HTR-8/SVneo (cell line): Measurements from ENCODE around the gene ACVR1C.
"Not testable (repeated sequence)": the region's sequence is repeated elsewhere in the genome, so short reads cannot be mapped to it uniquely, and the experiment has no call there.

ENCODE experiments used
- DNase-seq: peaks from one replicate; pipeline ENCODE4 v3.0.0; 2011; ENCODE audit warnings: low spot score, mixed read lengths; ENCODE audit not compliant: insufficient read length
- FAIRE-seq: peaks from 2 replicates; lab custom pipeline; 2011; peaks lifted over from hg19 to GRCh38; lab: Jason Lieb, UNC

Gene ACVR1C

DNA sequence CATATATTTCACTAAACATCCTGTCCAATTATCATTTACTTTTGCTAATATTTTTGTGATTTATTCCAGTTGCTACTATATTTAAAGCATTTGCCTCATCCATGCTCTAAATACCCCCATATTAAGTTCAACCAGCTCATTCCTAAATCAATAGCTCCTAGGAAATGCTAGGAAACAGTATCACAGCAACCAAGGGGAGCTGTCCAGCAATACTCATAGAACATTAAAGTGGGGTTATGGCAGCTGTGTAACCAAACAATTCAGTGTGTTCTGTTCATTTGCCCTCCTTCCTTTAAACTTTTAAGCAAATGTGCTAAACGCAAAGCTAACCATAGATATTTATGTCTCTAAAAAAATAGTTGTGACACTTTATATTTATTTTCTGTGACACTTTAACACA, 41.1 kb downstream of the ACVR1C start:
- no peak for DNase-seq
- no peak for FAIRE-seq

DNA sequence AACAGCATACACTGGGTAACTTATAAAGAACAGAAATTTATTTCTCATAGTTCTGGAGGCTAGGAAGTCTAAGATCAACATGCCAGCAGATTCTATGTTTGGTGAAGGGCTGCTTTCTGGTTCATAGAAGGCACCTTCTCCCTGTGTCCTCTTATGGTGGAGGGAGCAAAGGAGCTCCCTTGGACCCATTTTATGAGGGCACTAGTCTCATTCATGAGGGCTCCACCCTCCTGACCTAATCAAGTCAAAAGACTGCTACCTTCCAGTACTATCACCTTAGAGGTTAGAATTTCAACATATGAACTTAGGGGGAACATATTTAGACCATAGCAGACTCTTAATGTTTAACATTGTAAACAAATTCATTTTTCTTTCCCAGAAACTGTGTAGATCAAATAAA, 54.5 kb downstream of the ACVR1C start:
- FAIRE-seq, result no peak

GRCh38 chr2:157572725-157573124, 55.9 kb downstream of the ACVR1C start:
- FAIRE-seq (no peak), DNase-seq (peak; percentile 6)

More for the DNA sequence above, 54.5 kb downstream of the ACVR1C start:
- DNase-seq, result no peak

DNA sequence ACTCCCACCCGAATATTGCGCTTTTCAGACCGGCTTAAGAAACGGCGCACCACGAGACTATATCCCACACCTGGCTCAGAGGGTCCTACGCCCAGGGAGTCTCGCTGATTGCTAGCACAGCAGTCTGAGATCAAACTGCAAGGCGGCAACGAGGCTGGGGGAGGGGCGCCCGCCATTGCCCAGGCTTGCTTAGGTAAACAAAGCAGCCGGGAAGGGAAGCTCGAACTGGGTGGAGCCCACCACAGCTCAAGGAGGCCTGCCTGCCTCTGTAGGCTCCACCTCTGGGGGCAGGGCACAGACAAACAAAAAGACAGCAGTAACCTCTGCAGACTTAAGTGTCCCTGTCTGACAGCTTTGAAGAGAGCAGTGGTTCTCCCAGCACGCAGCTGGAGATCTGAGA, 62.0 kb downstream of the ACVR1C start:
- DNase-seq, FAIRE-seq: not testable (repeated sequence)

- FAIRE-seq, DNase-seq: not testable (repeated sequence)
Measured at GRCh38 chr2:157566113-157566512, 62.6 kb downstream of the ACVR1C start.

GRCh38 chr2:157565550-157565949, 63.1 kb downstream of the ACVR1C start:
- no peak for FAIRE-seq
- DNase-seq, result no peak

DNA sequence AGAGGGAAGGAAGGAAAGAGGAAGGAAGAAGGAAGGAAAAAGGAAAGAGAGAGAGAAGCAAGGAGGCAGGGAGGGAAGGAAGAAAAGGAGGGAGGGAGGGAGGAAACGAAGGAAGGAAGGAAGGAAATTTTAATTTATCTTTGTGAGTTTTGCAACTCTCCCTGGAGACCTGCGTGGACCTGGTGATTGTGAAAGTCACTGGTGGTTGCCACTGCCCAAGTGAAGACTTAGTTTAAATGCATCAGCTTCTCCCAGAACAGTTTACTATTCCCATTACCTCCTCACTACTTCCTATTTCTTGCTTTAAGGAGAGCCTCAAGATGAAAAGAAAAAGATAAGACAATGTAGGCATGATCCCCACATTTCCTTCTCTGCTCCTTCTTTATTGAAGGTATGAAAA, 68.8 kb downstream of the ACVR1C start:
- no peak for FAIRE-seq
- DNase-seq, result no peak

DNA sequence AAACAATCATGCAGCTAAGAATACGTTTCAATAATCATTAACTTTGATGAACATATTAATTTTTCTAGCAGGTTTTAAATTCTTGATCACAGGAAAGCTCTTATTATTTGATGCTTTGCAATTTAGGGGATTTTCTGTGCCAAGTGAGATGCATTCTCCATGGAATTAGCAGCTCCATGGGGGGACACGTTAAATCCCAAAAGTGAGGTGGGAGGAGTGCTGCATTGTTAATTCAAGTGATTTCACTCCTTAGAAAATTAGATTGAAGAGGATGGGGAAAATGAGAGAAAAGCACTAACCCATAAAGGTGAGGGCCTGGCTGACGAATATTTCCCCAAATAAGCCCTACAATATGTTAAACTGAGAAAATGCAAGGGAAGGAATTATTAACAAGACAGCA, 69.2 kb downstream of the ACVR1C start:
- FAIRE-seq (no peak), DNase-seq (no peak)

DNA sequence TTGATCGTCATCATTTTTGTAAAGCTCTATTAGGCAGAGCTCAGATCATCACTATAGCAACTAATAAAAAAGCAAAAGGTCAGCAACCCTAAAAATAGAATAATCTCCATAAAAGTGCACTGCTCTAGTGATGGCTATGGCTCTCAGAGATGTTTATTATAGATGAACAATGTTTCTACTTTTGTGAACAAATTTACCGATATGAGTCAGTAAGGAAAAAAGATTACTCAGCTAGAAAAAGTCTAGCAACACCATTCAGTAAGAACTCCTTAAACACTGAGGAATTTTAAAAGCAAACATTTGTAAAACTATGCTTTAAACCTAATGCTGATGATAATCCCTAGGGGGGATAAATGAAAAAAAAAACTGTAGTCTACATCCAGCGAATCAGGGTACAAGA, 69.6 kb downstream of the ACVR1C start:
- DNase-seq (no peak), FAIRE-seq (no peak)

DNA sequence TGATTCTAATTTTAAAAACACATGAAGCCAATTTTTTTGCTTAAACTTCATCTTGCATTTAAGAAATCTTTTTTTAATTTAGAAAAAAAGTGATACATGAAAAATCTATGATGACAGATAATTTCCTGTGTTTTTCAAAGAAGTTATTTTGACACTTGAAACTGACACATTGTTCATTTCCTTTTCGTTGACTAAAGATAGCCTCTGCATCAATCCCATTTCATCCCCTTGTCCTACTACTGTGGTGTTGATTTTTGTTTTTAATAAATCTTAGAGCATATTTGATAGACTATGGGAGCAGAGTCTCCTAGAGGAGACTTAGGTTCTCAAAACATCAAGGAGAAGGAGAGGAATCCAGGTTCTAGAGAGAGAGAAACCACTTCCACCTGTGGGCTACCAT, 70.9 kb downstream of the ACVR1C start:
- DNase-seq (no peak), FAIRE-seq (no peak)

GRCh38 chr2:157540102-157540501, 88.6 kb downstream of the ACVR1C start:
- FAIRE-seq (no peak), DNase-seq (no peak)

GRCh38 chr2:157538064-157538463, 90.6 kb downstream of the ACVR1C start:
- DNase-seq (no peak), FAIRE-seq (no peak)

- DNase-seq (no peak), FAIRE-seq (no peak)
Measured at GRCh38 chr2:157536815-157537214, 91.8 kb downstream of the ACVR1C start.

DNA sequence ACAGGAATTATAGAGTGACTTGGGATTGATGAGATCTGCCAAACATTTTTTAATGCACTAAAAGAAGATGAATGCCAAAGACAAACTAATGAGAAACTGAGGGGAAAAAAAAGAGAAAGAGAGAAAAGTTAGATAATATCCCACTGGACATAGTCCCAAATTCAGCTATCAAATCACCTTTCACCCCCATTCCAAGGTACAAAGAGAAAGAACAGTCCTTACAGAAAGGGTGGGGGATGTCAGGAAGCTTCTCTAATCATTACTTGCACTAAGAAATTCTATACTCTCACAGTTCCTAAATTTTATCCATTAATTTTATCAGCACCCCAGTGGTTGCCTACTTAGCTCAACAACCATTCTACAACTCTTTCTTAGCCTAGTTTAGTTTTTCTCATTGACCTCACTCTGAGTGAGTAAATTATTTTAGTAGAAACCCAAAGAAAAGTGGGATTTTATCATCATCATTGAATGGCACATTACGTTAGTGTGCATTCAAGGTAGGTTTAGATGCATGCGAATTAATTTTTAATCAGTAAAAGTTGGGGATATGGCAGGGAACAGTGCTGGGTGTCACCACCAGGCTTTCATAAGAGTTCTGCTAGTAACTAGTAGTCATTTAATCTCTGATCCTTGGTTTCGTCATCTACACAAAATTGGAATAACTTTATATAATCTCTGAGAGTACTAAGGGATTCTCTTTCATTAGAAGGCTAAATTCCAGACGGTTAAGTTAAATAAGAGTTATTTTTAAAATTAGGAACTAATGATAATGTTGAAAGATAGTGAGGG, 99.5 kb downstream of the ACVR1C start:
- DNase-seq (no peak), FAIRE-seq (no peak)

- DNase-seq, result no peak
- FAIRE-seq, result no peak
Measured at GRCh38 chr2:157526070-157526469, 102.6 kb downstream of the ACVR1C start.

GRCh38 chr2:157523270-157524247, 105.1 kb downstream of the ACVR1C start:
- FAIRE-seq (no peak), DNase-seq (no peak)

DNA sequence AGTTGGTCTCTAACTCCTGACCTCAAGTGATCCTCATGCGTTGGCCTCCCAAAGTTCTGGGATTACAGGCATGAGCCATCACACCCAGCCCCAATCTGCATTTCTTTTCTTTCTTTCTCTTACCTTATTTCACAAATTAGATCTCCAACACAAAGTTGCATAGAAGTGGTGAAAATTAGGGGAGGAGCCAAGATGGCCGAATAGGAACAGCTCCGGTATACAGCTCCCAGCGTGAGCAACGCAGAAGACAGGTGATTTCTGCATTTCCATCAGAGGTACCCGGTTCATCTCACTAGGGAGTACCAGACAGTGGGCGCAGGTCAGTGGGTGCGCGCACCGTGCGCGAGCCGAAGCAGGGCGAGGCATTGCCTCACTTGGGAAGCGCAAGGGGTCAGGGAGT, 113.7 kb downstream of the ACVR1C start:
- not testable (repeated sequence) for DNase-seq, FAIRE-seq

GRCh38 chr2:157509744-157510143, 118.9 kb downstream of the ACVR1C start:
- FAIRE-seq (no peak), DNase-seq (no peak)

DNA sequence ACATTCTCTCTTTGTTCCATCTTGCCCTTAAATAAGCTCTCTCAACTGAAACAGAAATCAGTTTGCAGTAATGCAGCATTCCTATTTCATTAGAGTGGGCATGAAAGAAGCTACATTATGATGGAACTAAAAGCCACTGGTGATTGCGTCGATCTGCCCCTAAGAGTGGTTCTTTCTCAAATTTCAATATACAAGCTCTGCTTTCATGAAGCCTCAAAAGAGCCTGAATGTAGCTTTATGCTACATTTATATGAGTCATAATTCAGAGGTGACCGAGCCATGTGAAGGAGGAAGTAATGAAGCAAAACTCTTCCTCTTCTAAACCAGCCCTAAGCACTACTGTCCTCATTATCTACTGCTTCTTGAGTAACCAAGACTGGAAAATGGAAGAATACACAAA, 120.0 kb downstream of the ACVR1C start:
- FAIRE-seq (no peak), DNase-seq (no peak)

DNA sequence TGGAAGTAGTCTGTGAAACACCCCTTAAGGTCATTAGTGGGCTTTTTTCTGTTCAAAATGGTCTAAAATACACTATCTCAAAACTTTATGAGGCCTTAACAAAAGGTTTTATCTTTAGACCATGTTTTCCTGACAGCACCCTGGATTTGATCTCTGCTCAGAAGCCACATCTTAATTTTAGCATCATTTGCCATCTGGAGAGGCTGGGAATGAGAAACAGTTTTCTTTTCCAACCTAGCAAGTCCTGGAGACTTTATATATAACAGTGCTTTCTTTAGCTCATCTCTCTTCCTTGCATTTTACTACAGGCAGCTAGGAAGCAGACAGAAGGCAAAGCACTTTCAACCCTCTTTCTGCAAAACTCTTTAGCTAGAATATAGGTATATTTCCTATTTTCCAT, 122.1 kb downstream of the ACVR1C start:
- no peak for FAIRE-seq

DNA sequence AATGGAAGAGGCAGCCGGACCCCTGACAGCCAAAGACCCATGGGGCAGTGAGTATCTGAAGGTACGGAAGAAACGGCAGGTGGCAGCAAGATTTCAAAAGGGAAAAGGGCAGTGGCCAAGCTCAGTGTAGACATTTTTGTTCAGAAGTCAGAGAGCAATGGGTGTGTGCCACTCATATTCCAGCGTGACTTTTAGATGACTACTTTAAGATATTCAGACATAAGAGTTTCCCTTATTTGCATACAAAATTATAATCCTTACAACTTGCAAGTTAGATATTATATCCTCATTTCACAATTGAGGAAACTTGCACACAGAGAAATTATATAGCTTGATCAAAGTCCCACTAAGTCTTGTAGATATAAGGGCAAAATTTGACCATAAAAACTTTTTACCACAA, 124.0 kb downstream of the ACVR1C start:
- no peak for FAIRE-seq
- no peak for DNase-seq

More for the DNA sequence above, 122.1 kb downstream of the ACVR1C start:
- no peak for DNase-seq
